Activated CD8-positive, alpha-beta memory T cell treated with anti-CD3 and anti-CD28 coated beads for 36 hours (primary cell): ENCODE results near the gene TIGAR. TPM values are rescaled to one million over a fixed set of nuclear protein-coding genes. Genes with fewer than 3 reads are reported as not detected.

ENCODE experiments used
- CTCF ChIA-PET: fragments of 350-600 bp; sonication (Branson Sonifier 250); formaldehyde crosslinking; loops from one replicate; lab custom pipeline; 2021; ENCODE audit warnings: antibody characterized with exemption; lab: Charles Lee
- POLR2A ChIA-PET: fragments of 350-600 bp; sonication (Branson Sonifier 250); formaldehyde crosslinking; loops from one replicate; lab custom pipeline; 2021; ENCODE audit warnings: antibody characterized with exemption; lab: Charles Lee
- total RNA-seq, 2 experiments: library from RNA; stranded (reverse); gene quantifications; one replicate each; pipeline ENCODE4 v1.2.3, GENCODE V29; 2021

The TIGAR gene
- total RNA-seq, 2 experiments from 2014 or later = 18.9 to 20.2 TPM

GRCh38 chr12:4289998-4290790 lies 30.8 kb upstream of the TIGAR start:
- ChIA-PET POLR2A (no interaction called here), CTCF (interaction anchor here (1.1 to 1.7 kb wide), 2 partner anchors 13 to 14 kb away, joined by 3 to 5 read pairs; no protein-coding TSS in a partner anchor)

- POLR2A ChIA-PET = interaction anchor here (1.1 to 1.8 kb wide), 3 partner anchors 9 to 23 kb away, joined by 3 to 4 read pairs (median 3); no protein-coding TSS in a partner anchor
- CTCF ChIA-PET = interaction anchor here (0.7 to 2.5 kb wide), 4 partner anchors 10 to 36 kb away, joined by 3 to 14 read pairs (median 4); no protein-coding TSS in a partner anchor
Observed at GRCh38 chr12:4292341-4293073, 28.5 kb upstream of the TIGAR start.

GRCh38 chr12:4293299-4293965 lies 27.6 kb upstream of the TIGAR start:
- ChIA-PET CTCF (interaction anchor here (1.0 to 2.5 kb wide), 4 partner anchors 11 to 304 kb away, joined by 3 to 14 read pairs (median 4); no protein-coding TSS in a partner anchor), POLR2A (interaction anchor here (0.6 to 1.8 kb wide), 3 partner anchors 9 to 22 kb away, joined by 3 to 4 read pairs (median 3); no protein-coding TSS in a partner anchor)

DNA sequence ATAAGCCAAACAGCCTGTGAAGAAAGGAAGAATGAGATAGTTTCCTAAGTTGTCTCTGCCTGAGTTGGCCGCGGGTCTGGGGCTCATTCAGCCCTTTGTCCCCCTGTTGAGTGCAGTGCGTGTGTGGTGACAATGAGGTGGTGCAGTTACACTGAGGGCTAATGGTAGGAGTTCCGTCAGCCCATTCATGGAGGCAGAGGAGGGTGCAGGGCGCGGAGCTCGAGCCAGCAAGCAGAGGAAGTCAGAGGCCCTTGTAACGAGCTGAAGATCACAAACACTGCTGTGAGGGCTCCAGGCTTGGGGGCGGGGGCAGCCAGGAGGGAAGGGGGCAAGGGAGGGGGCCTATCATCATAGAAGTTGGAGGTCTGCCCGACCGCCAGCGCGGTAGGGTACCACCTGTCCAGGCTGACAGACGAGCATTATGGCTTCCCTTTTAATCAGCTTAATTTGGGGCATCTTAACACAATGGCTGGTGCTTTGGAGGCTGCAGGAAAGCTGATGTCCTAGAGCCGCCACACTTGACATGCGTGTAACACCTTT lies 27.0 kb upstream of the TIGAR start:
- ChIA-PET POLR2A (interaction anchor here (0.8 to 1.8 kb wide), 2 partner anchors 10 to 15 kb away, joined by 3 to 4 read pairs; no protein-coding TSS in a partner anchor), CTCF (interaction anchor here (1.0 to 2.5 kb wide), 6 partner anchors 11 to 304 kb away, joined by 3 to 14 read pairs (median 4); no protein-coding TSS in a partner anchor)

GRCh38 chr12:4296751-4297150 lies 24.3 kb upstream of the TIGAR start:
- ChIA-PET POLR2A (no interaction called here), CTCF (interaction anchor here (1.0 kb wide), 1 partner anchor 14 kb away, joined by 4 read pairs; no protein-coding TSS in a partner anchor)

- CTCF ChIA-PET = interaction anchor here (0.7 to 1.0 kb wide), 3 partner anchors 8 to 15 kb away, joined by 3 to 4 read pairs (median 4); no protein-coding TSS in a partner anchor
- POLR2A ChIA-PET = no interaction called here
Observed at GRCh38 chr12:4297617-4298016, 23.4 kb upstream of the TIGAR start.

- POLR2A ChIA-PET = no interaction called here
- CTCF ChIA-PET = interaction anchor here (0.7 kb wide), 1 partner anchor 403 kb away, joined by 3 read pairs; no protein-coding TSS in a partner anchor
Observed at GRCh38 chr12:4300883-4301282, 20.1 kb upstream of the TIGAR start.

- ChIA-PET CTCF (no interaction called here), POLR2A (interaction anchor here (0.7 kb wide), 1 partner anchor 195 kb away, joined by 5 read pairs; no protein-coding TSS in a partner anchor)
Observed at GRCh38 chr12:4301932-4302501, 19.0 kb upstream of the TIGAR start.

DNA sequence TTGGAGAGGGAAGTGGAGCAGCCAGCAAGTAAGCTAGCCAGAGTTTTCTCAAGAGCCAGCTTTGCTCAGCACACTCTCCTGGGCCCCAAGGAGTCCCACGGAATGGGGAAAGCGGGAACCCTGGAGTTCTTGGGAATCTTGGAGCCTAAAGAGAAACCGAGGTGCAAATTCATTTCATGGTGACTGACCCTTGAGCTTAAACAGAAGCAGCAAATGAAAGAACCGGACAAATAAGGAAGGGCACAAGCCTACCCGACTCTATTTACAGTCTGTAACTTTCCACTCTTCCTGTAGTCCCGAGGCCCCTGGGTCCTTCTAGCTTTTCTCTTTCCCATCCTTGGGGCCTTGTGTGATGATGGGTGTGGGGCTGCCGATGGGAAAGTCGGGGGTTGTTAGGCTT lies 18.1 kb upstream of the TIGAR start:
- ChIA-PET POLR2A (no interaction called here), CTCF (no interaction called here)

GRCh38 chr12:4303750-4304149 lies 17.3 kb upstream of the TIGAR start:
- POLR2A ChIA-PET = no interaction called here
- CTCF ChIA-PET = no interaction called here

- CTCF ChIA-PET = interaction anchor here (1.2 kb wide), 1 partner anchor 17 kb away, joined by 3 read pairs; no protein-coding TSS in a partner anchor
Observed at GRCh38 chr12:4307593-4308333, 13.2 kb upstream of the TIGAR start.

GRCh38 chr12:4308334-4308950 lies 12.6 kb upstream of the TIGAR start:
- POLR2A ChIA-PET = no interaction called here
- CTCF ChIA-PET = interaction anchor here (1.2 kb wide), 1 partner anchor 16 kb away, joined by 3 read pairs; no protein-coding TSS in a partner anchor

More at GRCh38 chr12:4307593-4308333, 13.2 kb upstream of the TIGAR start:
- POLR2A ChIA-PET = no interaction called here

- CTCF ChIA-PET = no interaction called here
- POLR2A ChIA-PET = no interaction called here
Observed at GRCh38 chr12:4311776-4312175, 9.2 kb upstream of the TIGAR start.

DNA sequence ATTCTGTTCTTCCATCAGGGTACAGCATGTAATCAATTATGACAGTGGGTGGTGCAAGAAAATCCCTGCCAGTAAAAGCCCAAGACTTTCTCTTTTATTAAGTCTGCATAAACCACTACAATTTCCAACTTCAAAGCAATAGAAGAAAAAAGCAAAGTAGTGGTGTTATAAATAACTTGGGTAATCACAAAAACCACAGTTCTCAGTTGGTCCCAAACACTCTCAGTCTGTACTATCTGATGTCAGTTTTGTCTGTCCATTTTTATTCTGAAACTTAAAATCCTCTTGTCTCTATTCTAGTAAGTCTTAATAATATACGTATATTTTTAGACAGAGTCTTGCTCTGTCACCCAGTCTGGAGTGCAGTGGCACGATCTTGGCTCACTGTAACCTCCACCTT lies 8.8 kb upstream of the TIGAR start:
- POLR2A ChIA-PET = no interaction called here
- CTCF ChIA-PET = no interaction called here

GRCh38 chr12:4320497-4320852 lies 538 bp upstream of the TIGAR start:
- ChIA-PET CTCF (no interaction called here), POLR2A (no interaction called here)

DNA sequence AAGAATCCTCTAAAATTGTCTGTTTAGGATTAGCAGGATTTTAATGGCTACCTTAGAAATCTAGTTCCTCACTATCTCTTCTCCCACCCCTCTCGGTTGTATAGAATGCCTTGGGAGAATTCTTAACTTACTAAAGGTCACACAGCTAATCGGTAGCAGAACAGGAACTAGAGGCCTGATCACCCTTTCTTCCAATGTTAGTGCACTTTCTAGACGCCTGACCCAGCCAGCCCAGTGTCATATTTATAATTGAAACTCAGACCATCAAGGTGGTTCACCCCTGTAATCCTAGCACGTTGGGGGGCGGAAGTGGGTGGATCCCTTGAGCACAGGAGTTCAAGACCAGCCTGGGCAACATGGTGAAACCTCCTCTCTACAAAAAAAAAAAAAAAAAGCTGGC lies 1.7 kb downstream of the TIGAR start:
- ChIA-PET CTCF (interaction anchor here (1.3 kb wide), 1 partner anchor 294 kb away, joined by 3 read pairs; no protein-coding TSS in a partner anchor), POLR2A (interaction anchor here (0.6 to 0.7 kb wide), 2 partner anchors 9 to 13 kb away, joined by 4 read pairs; no protein-coding TSS in a partner anchor)

GRCh38 chr12:4323396-4323795 lies 2.4 kb downstream of the TIGAR start:
- POLR2A ChIA-PET = interaction anchor here (0.7 kb wide), 1 partner anchor 14 kb away, joined by 4 read pairs; no protein-coding TSS in a partner anchor
- CTCF ChIA-PET = interaction anchor here (0.7 kb wide), 1 partner anchor 527 kb away, joined by 3 read pairs; no protein-coding TSS in a partner anchor
